Brain pericyte (primary cell): ENCODE measurements around the gene SLC1A3.

Experiments
- DNase-seq: peaks from one replicate; pipeline ENCODE4 v3.0.0-alpha.2; 2012; ENCODE audit warnings: low read depth, low spot score

The SLC1A3 gene

DNA sequence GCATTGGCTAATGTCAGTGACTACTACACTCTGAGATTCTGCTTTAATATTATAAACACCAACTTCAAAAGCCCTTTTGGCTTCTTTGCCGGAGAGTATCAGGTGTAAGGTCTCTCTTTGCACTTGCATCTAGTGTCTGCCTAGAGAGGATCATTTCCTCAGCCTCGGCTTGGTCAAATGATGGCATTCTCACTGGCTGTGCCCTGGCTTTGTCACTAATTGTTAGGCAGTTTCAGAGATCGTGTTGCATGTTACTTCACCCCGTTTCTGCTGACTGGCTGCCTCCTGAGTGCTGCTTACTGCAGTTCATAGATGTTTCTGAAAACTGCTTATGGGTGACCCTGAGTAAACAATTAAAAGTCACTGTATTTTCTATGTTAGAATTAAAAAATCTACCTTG lies 48.8 kb downstream of the SLC1A3 start:
- DNase-seq: no peak

DNA sequence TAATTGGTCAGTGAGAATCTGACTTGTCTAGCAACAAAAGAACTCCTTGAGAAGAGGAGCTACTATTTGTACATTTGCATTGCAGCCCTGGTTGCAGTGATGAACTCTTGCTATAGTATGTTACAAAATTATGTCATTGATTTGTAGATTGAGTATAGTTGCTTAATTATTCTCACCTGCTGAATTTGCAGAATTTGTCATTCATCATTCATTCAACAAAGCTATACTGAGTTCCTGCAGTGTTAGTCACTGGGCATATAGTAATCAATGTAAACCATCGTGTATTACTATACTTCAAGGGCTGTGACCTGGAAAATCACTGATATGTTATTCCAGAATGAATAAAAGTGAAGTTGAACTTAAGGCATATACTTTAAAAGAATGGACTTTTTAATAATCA lies 50.1 kb downstream of the SLC1A3 start:
- DNase-seq: no peak

DNA sequence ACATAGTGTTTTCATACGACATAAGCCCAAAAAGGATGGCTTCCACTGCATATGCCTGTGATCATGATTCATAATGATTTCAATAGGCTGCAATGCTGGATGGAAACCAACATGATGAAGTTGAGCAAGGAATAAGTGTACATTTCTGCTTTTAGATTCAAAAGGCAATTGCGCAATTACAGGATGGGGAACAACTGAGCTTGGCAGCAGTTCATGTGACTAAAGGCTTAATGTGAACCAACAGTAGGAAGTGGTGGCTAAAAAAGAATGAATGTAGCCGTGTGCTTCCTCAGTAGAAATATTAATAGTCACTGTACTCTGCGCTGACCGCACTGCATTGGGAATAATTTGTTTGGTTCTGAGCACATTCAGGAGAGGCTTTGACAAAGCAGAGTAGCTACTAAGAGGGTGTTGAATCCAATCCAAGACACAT lies 51.2 kb downstream of the SLC1A3 start:
- DNase-seq: peak; percentile 92

DNA sequence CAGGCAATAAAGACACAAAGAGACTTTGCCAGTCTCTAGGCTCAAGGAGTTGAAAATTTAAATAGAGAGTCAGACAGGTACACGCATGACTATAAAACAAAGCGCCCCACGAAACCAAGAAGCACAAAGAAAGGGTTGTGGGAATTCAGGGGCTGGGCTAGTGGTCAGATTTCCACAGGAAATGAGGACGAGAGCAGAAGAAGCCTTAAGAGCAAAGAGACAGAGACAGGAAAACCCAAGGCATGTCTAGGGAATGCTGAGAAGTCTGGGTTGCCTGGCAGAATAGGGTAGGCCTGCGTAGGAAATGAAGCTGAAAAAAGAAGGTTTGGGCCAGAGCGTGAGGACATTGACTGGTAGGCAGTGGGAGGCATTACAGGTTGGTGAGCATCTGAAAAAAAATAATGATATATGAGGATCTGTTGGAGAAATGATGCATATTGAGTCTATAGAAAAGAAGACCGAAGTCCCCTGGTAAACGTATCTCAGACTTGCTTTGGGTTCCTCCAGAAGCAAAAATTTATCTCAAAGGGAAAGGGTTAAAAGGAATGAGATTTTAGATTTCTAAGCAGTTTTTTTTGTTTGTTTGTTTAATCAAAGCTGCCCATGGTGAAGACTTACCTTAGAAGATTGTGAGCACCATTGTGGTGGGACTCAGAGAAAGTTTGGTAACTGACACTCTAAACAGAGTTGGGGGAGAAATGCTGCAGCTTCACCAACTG lies 51.8 kb downstream of the SLC1A3 start:
- DNase-seq: no peak

DNA sequence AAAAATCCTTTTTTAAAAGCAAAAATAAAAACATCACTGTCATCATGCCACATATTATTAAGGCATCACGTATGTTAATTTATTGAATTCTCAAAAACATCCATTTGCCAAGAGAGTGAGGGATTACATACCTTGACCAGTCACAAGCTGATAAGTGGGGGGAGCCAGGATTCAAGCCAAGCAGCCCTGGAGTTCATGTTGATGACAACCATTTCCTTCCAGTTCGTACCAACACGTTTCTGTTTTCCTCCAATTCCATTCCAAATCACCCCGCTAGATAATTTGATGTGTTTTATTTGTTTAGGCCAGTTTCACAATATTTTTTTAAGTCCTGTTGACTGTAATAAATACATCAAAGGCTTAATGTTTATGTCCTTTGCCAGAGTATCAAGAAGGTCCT lies 53.0 kb downstream of the SLC1A3 start:
- no peak for DNase-seq

DNA sequence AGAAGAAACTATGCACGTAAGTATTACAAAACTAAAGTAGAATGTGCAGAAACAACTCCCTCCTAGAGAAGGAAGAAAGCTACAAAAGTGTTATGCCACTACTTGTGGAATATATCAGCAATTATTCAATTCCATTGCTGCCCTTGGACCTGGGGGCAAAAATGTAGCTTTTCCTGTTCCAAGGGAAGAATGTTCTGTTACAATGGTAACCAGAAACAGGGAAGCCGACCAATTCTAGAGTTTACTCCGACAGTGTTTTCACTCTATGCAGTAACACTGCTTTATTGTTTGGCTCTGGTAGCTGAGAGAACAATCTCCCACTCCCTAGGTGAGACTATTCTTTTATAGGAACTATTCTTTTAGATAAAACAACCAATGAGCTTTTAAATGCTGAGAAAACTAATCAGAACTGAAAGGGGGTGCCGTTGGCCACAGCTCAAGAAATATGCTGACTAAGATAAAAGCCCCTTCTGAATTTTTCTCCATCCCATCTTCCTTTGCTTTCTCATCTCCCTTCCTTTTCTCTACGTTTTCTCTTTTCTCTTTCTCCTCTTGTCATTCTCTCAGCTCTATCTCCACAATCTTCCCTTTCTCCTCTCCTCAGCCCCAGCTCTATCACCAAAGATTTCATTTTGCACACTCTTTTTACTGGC lies 54.1 kb downstream of the SLC1A3 start:
- DNase-seq: no peak

DNA sequence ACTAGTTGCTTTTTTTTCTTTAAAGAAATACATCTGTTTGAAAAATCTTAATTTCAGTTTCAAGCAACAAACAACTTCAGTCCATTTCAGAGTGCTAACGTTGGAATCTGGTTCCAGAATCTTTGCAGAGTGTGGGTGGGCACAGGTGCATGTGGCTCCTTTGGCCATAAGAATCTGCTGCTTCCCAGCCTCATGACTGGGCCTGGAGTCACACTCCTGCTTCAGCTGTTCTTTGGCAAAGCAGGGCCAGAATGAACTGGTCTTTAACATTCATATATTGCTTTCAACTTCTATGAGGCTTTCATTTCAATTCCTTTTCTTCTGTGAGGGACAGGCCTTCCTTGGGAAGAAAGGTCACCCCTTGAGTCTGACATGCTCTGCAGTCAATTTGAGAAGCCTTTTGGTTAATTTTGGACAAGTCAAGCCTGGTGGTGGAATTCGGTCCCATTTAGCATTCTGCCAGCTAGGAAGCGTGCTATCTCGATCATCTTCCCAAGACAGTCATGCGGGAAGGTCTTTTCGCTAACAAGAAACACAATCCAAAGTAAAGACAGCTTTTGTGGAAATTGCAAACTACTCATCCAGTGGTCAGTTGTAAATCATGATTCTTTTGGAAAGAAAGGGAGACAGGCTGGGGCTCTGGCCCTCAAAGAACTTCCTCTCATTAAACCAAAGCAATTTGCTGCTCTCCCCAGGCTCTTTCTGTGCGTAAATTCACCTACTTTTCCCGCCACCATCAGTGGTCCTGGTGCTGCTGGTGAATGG lies 55.2 kb downstream of the SLC1A3 start:
- DNase-seq: no peak

DNA sequence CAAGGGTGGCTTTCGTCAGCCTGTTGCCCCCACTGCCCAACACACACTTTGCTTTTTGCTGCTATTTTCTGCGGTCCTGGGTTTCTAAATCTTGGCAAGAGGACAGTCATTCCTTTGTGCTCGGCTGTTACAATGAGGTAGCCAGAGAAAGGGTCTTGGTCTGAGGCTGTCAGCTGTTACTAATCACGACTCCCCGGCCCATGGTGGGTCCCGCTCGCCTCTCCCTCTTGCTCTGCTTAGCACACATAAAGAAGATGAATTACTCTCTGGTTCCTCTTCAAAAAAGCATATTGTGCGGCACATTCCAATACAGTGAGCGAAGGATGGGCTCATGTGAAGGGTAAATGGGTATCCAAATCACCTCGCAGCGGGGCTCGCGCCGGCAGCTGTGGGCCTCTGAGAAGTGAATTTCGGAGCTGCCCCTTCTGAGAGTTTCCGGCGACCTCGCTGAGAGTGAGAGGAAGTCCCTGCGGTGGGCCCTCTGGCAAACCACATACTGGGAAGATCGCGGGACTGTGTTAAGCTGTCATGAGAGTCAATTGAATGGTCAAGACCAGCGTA lies 56.0 kb downstream of the SLC1A3 start:
- DNase-seq: no peak

DNA sequence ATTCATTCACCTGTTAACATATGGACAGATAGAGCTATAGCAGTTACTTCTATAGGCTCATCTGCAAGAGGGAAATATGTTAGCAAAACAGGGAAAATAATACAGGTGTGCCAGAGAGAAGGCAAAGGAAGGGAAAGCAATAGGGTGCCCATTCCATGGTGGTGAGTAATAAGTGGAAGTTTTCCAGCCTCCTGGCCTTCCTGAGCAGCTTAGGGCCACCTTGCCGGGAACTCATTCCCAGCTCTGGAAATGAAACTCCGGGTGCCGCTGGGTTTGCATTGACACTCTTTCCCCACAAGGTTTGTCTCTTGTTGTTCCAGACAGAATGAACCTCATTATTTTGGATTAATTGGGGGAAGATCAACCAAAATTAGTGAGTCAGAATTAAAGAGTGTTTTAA lies 58.4 kb downstream of the SLC1A3 start:
- DNase-seq: no peak

DNA sequence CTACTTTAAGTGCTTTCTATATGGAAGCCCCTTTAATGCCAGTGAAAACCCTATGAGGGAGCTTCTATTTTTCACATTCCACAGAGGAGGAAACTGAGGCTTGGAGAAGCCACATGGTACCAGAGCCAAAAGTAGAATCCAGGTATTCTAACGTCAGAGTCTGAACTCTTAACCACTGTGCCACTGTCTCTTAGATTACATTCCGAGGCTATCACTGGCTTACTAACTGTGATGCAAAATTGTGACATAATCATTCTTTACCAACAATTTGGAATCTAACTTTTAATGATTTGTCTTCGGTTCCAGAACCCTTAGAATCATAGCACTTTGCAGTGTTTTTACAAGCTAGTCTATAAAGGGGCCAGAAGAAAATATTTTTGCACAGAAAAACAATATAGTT lies 59.2 kb downstream of the SLC1A3 start:
- no peak for DNase-seq

DNA sequence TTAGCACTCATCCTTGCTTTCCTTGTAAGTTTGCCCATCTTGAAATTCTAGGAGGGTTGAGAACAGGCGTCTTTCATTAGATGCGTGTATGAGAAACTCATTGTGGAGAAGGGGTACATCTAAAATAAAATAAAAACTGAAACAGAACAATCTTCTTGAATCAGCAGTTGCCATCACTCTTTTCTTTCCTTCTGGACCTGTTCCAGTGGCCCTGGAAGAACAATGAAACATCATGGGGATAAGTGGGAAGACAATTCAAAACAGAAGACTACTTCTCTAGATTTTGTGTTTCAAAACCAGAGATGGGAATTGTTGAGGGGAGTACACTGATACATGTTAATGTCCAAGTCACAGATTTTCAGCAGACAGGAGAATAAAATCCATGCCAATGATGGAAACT lies 59.9 kb downstream of the SLC1A3 start:
- DNase-seq: no peak

DNA sequence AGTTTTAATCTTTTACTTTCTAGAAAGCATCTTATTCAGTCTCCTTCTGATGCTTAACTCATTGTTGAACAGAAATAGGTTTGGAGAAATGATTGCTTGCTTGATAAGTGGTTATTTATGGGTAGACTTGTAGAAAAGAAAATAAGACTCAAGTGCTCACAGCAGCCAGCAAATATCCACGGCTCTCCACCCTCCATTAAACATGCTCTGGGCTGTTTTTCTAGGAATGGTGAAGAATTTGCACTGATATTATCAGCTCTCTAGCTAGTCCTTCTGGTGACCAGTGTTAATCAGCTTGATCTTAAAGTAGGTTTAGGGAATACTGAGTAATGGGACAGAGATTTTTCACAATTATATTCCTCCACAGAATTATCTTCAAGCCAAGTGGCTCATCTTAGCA lies 60.6 kb downstream of the SLC1A3 start:
- no peak for DNase-seq

DNA sequence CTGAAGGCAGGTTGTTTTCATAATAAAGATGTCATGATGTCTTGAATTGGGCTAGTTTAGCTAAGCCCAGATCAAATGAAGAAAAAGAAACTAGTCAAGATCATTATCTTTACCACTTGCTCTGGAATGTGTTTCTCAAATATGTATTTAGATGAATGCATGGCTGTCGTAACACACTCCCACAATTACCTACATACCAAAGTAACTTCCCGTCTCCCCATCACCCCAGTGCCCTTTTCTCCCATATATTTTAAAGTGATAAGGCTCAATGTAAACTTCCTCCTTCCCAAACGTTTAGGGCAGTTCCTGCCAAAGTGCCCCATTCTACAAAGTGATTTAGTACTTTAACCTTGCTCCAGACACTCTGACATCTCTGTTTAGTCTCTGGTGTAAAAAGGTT lies 61.4 kb downstream of the SLC1A3 start:
- DNase-seq: no peak

DNA sequence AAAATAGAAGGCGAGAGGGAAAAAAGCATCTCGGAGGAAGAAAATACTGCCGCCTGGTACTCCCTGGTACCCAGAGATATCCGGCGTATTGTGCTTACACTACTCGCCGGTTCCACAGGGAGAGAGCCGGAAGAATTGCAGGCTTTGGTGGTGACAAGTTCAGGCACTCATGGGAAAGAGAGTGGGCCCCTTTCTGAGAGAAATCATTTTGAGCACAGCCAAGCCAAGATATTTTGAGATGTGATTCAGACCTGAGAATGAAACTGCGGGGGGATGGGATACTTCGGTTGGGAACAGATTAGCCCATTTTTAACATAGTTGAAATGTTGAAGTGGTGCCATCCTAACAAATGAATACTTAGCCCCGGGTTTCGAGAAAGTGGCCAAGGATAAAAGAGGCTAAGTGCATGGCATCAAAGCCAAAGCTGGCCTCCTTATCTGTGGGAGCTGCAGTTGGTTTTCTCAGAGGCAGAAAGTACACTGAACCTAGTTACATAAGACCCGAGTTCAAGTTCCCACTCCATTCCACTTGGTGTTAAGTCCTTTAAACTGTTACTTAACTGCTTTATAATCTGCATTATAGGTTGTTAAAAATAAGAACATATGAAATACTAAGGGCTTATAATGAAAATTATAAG lies 62.7 kb downstream of the SLC1A3 start:
- no peak for DNase-seq

DNA sequence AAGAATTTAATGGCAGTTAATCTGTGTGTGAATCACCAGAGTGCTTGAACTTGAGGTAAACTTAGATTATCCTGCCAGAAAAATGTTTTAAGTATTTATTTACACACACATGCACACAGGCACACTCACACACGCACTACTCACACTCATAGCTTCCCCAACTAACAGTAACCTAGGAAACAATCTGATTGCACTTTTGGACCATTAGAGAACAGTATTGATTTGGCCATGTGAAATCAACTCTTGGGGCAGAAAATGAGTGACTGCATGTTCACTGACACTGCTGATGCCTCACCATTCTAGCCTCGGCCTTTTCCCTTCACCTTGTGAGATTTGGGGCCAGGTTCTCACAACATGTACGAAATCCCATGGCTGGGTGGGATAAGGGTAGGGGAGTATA lies 64.1 kb downstream of the SLC1A3 start:
- DNase-seq: no peak

DNA sequence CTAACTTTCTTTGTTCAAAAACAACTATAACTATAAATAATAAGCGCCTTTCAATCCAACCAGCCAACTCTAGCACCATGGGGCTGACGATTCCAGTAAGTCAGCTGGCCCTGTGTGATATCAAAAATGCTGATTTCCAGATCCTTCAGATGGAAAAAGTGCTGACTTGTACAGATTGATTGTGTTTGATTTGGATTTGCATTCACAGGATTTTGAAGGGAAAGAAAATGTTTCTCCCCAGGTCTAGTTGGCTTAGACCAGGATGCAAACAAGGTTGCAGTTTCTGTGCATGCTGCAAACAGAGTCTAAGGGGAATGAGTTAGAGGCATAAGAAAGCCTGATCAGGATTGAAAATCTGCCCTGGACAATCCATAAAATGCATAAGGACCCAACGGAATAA lies 68.9 kb downstream of the SLC1A3 start:
- DNase-seq: no peak

DNA sequence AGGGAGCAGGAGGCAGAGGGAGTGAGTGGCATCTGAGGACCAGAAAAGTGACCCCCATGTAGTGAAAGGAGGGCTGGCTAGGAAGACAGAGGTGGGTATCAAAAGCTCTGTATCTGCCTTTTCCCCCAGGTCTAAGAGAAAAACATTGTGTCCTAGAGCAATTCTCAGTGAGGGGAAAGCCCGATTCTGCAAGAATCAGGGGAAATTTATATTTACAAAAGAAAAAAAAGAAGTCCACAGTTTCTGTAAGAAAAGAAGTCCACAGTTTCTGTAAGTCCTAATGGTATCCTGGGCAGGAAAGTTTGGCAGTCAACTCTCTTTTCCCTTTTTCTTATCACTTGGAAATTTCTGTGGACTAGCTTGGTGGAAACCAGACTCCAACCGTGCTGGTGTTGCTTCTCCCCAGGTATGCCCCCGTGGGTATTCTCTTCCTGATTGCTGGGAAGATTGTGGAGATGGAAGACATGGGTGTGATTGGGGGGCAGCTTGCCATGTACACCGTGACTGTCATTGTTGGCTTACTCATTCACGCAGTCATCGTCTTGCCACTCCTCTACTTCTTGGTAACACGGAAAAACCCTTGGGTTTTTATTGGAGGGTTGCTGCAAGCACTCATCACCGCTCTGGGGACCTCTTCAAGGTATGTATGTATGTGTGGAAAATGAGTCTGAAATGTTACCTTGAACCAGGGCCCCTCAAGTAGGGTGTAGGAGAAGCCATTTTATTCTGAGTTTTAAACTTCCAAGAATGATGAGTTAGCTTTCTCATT lies 73.0 kb downstream of the SLC1A3 start:
- DNase-seq: no peak

DNA sequence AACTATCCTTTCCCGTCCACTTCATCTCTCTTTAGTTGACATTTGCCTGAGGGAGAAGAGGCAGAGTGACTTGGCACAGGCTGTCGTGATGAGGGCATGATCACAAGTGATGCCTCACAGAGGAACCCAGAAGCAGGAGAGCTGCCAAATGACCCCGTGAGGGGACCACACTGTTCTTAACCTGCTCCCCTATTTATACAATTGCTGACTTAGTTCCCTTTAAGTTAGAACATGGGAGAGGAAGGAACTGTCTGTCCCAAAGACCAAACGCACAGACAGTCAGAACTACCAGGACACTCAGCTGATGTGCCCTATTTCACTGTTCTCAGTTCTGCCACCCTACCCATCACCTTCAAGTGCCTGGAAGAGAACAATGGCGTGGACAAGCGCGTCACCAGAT lies 73.7 kb downstream of the SLC1A3 start:
- DNase-seq: no peak

DNA sequence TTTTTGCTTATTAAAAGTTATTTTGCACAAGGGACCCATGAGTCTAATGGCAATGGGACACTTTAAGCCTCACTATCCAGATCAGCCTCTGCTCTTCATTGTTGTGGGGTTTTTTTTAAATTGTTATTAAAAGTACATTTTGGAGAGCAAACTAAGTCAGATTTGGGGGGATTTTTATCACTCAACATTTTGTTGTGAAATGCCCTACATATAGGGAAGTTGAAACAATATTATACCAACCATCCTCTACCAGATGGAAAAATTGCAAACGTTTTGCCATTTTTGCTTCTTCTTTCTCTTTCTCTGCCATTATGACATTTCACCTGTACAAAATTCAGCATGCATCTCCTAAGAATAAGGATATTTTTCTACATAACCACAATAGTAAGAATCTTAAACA lies 75.3 kb downstream of the SLC1A3 start:
- DNase-seq: no peak

DNA sequence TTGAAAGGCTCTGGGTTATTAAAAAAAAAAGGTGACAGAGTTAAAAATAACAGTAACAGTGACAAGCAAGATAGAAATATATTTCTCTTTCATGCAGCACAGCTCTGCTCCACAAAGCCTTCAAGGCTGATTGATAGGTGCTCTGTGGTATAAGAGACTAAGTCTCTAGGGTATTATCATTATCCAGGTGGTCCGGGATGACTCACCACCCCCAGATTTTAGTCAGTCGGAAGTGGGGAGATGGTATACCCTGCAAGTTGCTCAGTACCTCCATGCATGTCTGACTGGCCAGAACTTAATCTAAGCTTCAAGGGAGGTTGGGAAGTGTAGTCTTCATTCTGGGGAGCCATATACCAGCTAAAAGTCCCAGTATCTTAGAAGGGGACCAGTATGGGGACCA lies 76.1 kb downstream of the SLC1A3 start:
- DNase-seq: no peak

DNA sequence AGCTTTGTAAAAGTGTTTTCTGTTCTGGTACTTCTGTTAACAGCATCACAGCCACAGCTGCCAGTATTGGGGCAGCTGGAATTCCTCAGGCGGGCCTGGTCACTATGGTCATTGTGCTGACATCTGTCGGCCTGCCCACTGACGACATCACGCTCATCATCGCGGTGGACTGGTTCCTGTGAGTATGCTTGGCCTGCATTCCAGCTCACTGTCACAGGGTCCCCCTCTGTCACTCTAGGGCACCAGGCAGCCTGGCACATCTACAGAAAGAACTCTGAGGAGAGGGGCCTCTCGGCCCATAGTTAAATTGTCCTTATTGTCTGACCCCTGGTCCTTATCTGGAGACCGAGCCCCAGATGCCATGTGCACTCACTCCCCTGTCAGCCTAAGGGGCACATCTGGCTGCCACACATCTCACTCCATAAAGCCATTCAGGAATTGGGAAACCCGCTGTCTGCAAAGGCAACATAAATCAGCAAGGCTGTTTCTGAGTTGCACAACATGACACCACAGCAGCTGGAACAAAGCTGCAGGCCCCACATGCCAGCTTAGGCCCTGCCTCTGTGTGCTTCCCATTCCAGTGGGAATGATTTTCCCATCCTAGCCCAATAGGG lies 77.5 kb downstream of the SLC1A3 start:
- DNase-seq: no peak
